Measurements from ENCODE around the gene ACRBP. TPM values are rescaled to one million over a fixed set of nuclear protein-coding genes. Genes with fewer than 3 reads are reported as not detected.

The ACRBP gene
- total RNA-seq, 4 donors from 2014 or later = 2.2 to 2.9 (median 2.7) TPM; not detected in 1

DNA sequence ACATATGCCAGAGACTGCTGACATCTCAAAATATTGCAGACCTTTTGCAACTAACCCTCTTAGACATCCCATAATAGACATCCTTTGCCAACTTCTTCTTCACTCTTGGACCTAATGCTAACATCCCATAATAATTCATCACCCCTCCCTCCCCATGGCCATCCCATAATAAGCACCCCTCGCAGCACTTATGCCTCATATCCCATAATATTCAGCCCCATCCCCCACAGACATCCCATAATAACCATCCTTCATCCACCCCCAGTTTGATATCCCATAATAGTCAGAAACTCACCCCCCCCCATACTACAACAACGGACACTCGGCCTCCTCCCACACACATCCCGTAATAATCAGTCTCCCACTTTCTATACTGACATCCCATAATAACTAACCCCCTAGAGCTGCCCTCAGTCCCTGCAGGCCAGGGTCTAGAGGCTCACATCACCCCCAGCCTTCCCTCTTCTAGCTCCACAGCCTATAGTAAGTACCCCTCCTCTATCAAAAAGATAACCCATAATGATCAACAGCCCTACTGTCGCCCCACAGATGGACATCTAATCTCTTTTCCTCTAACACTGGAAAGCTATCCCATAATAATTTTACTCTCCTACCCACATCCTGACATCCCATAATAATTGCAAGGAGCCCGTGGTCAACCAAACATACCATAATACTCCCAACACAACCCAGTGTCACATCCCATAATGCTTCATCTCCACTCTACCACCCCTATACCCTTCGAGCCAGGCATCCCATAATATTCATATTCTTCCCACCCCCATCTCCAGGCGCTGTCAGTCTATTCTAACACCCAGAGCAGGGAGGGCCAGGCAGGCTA lies 39.3 kb downstream of the ACRBP start:
- peak; percentile 76 for DNase-seq
- Histone ChIP-seq H3K4me1 (peaks cover 34 to 55% (median 47%) of the 10 kb centered on the region in 4 donors), H3K27ac (peak overlapping the region; percentile 75 to 99 (median 87)), H3K9me3 (no peaks in the 10 kb centered on the region), H3K27me3 (no peaks in the 10 kb centered on the region), H3K4me3 (no peak overlapping the region), H3K36me3 (no peaks in the 10 kb centered on the region)
- TF ChIP-seq POLR2AphosphoS5 (IDR thresholded peaks at IDR 0.05) (peak in 1 of 3 donors; percentile 8), EP300 (IDR thresholded peaks at IDR 0.05; ENCODE audit: low read depth) (no peak), CTCF (IDR thresholded peaks at IDR 0.05) (no peak)
- 5 to 6% methylated on average over 8 of the region's 8 CpGs for WGBS, 2 donors (ENCODE audit: low coverage in 1 of 2)
- in situ Hi-C loops (cut with MboI; ENCODE audit: low pct_ligation_motif_present in 1 of 4, low pct_unique_long_range_greater_than_20kb in 1 of 4, low sequenced_read_pairs in 3 of 4) = no loop called here
- intact Hi-C loops (cut with DNase I; ENCODE audit: low total_unique reads) = no loop called here

DNA sequence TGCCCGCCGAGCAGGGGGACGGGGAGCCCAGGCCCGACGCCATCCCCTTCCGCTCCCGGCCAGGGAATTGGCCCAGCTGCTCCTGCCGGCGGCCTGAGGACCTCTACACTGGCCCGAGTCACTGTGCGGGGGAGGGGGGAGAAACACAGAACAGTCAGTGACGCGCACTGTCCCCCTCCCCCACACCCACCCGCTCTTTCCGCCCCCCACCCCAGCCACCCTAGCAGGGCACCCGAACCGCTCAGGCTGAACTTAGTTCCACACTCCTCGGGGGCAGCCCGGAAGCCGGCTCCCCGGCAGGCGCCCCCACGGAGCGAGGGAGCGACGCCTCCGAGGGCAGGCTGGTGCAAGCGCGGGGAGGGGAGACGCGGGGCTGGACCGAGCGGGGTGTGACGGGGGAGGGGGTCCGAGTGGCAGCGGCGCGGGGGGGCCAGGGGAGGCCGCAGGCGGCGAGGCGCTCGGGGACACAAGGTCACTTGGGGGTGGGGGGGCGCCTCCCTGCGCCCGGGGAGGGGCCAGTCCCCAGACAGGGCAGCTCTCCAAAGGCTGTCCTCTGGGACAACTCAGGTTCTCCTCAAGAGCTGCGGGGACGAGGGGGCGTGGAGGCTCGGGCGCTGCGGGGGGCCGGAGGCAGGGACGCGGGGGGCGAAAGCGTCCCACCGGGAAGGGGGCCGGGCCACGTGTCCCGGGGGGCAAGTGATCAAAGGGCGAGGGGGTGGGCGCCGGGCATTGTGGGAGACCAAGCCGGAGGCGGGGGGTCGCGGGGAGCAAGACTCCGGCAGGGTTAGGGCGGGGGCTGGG lies 40.7 kb downstream of the ACRBP start:
- Histone ChIP-seq H3K9me3 (no peaks in the 10 kb centered on the region), H3K36me3 (peaks cover 0 to 11% (median 5%) of the 10 kb centered on the region in 4 donors), H3K27ac (peak overlapping the region; percentile 98 to 99 (median 99)), H3K27me3 (no peaks in the 10 kb centered on the region), H3K4me1 (peaks cover 28 to 49% (median 42%) of the 10 kb centered on the region in 4 donors), H3K4me3 (peak overlapping the region; percentile 82 to 99 (median 95))
- TF ChIP-seq POLR2A (IDR thresholded peaks at IDR 0.05) (no peak), POLR2AphosphoS5 (IDR thresholded peaks at IDR 0.05) (peak in 2 of 3 donors; percentile 22 to 49)
- DNase-seq = peak; percentile 72
- 1% methylated on average over 27 of the region's 70 CpGs; no CpG with 5 or more reads in 1 of the 2 donors for WGBS, 2 donors (ENCODE audit: low coverage in 1 of 2)
- intact Hi-C loops (cut with DNase I; ENCODE audit: low total_unique reads) (no loop called here), in situ Hi-C loops (cut with MboI; ENCODE audit: low pct_ligation_motif_present in 1 of 4, low pct_unique_long_range_greater_than_20kb in 1 of 4, low sequenced_read_pairs in 3 of 4) (no loop called here)

- Histone ChIP-seq H3K27ac (peak overlapping the region; percentile 98 to 99 (median 99)), H3K4me1 (peaks cover 25 to 48% (median 41%) of the 10 kb centered on the region in 4 donors), H3K36me3 (peaks cover 0 to 19% (median 11%) of the 10 kb centered on the region in 4 donors), H3K9me3 (no peaks in the 10 kb centered on the region), H3K4me3 (peak overlapping the region; percentile 82 to 99 (median 95)), H3K27me3 (no peaks in the 10 kb centered on the region)
- WGBS, 2 donors (ENCODE audit: low coverage in 1 of 2) = 0 to 4% methylated on average over 4 to 18 of the region's 18 CpGs
- no peak for TF ChIP-seq CTCF (IDR thresholded peaks at IDR 0.05)
- no peak for TF ChIP-seq POLR2A (IDR thresholded peaks at IDR 0.05)
- TF ChIP-seq POLR2AphosphoS5 (IDR thresholded peaks at IDR 0.05) = no peak
- TF ChIP-seq EP300 (IDR thresholded peaks at IDR 0.05; ENCODE audit: low read depth) = no peak
- no peak for DNase-seq
- in situ Hi-C loops (cut with MboI; ENCODE audit: low pct_ligation_motif_present in 1 of 4, low pct_unique_long_range_greater_than_20kb in 1 of 4, low sequenced_read_pairs in 3 of 4) = no loop called here
- intact Hi-C loops (cut with DNase I; ENCODE audit: low total_unique reads) = no loop called here
Observed at GRCh38 chr12:6605421-6606330, 41.6 kb downstream of the ACRBP start.

DNA sequence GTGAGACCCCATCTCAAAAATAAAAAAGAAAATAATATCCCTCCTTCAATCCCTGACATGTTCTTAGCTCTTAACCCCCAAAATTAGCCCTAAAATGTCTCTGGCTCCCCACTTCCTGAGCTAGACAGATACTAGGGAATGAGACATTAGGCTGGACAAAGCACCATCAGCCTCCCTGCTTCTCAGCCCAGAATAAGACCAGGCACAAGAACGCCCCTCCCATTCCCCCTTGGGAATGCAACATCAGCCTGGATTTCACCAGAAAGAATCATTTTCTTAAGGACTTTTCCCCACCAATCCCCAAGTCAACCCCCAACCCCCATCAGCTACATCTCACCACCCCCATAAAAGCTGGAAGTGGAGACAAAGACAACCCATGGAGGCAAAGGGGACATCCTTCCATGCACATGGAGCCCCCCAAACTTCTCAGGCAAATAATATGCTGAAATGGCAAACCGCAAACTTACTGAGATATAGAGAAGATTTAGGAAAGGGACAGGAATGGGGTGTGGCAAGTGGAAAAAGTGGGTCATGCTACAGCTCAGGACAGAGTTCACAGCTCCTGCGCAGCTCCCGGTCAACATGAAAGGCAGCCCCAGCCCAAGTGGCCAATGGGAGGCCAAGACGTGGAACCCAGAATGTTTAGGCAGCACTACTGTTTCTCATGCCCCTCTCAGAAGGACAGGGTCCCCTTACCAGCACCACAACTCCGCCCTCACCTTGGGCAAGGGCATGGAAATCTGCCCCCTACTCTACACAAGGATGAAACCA lies 42.8 kb downstream of the ACRBP start:
- H3K27ac ChIP-seq = peak overlapping the region; percentile 98 to 99 (median 99)
- intact Hi-C loops (cut with DNase I; ENCODE audit: low total_unique reads) = no loop called here
- TF ChIP-seq EP300 (IDR thresholded peaks at IDR 0.05; ENCODE audit: low read depth) (no peak), POLR2A (IDR thresholded peaks at IDR 0.05) (no peak), CTCF (IDR thresholded peaks at IDR 0.05) (no peak), POLR2AphosphoS5 (IDR thresholded peaks at IDR 0.05) (no peak)
- H3K4me1 ChIP-seq = peaks cover 25 to 48% (median 41%) of the 10 kb centered on the region in 4 donors
- peaks cover 0 to 32% (median 17%) of the 10 kb centered on the region in 4 donors for H3K36me3 ChIP-seq
- H3K9me3 ChIP-seq = no peaks in the 10 kb centered on the region
- DNase-seq = peak; percentile 35
- in situ Hi-C loops (cut with MboI; ENCODE audit: low pct_ligation_motif_present in 1 of 4, low pct_unique_long_range_greater_than_20kb in 1 of 4, low sequenced_read_pairs in 3 of 4) = no loop called here
- H3K4me3 ChIP-seq = peak overlapping the region in 3 of 4 donors; percentile 4 to 99 (median 91)
- 53% methylated on average over 6 of the region's 6 CpGs; no CpG with 5 or more reads in 1 of the 2 donors for WGBS, 2 donors (ENCODE audit: low coverage in 1 of 2)
- H3K27me3 ChIP-seq = no peaks in the 10 kb centered on the region

Data from transverse colon (tissue), 4 donors.